ENCODE measurements around the gene ROPN1L.

DNA sequence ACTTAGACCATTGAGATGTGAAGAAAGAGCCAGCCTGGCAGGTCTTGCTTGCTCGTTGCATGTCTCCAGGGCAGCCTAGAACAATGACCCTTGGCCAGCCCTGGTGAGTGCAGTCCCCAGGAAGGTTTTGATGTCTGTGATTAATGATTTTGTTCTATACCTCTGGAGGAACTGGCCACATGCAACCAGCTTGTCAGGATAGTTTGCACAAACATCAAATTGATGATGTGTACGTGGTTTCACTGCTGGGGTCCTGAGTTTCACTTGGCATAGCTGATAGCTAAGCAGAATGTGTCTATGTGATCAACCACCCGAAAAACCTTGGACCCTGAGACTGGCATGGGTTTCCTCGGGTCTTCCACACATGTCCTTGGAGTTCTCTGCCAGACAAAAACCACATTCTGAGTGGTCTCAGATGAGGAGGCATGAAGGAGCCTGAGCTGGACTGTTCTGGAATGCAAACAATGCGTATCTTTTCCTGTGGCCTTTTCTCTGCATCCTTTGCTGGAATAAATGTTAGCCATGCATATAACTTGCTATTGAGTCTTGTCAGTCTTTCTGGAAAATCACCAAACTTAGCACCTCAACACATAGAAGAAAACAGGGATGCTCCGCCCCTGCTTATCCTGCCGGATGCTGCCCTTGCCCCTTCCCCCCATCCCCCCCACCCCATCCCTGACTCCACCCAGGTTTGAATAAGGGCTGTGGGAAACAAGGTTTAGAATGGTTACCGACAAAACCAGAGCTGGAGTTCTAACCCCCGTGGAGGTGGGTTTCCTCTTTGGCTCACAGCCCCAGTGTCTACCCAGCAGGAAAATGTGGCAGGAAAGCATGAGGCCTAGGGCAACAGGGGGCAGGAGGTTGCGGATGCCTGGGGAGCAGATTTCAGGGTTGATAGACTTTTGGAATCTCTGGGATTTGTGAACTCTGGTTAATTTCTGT lies 72.1 kb downstream of the ROPN1L start:
- TF ChIP-seq, protein P1, sequence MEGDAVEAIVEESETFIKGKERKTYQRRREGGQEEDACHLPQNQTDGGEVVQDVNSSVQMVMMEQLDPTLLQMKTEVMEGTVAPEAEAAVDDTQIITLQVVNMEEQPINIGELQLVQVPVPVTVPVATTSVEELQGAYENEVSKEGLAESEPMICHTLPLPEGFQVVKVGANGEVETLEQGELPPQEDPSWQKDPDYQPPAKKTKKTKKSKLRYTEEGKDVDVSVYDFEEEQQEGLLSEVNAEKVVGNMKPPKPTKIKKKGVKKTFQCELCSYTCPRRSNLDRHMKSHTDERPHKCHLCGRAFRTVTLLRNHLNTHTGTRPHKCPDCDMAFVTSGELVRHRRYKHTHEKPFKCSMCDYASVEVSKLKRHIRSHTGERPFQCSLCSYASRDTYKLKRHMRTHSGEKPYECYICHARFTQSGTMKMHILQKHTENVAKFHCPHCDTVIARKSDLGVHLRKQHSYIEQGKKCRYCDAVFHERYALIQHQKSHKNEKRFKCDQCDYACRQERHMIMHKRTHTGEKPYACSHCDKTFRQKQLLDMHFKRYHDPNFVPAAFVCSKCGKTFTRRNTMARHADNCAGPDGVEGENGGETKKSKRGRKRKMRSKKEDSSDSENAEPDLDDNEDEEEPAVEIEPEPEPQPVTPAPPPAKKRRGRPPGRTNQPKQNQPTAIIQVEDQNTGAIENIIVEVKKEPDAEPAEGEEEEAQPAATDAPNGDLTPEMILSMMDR (IDR thresholded peaks at IDR 0.05), result no peak
- no peak for TF ChIP-seq POLR2A (IDR thresholded peaks at IDR 0.05)
